HG02870 (cell line): Measurements from ENCODE around the gene BANK1.

ENCODE experiments used
- ATAC-seq: cut with Tn5 transposase; IDR thresholded peaks from one replicate; pipeline ENCODE4 v1.9.1; 2021; ENCODE audit warnings: mild to moderate bottlenecking, moderate library complexity; ENCODE audit not compliant: unreplicated experiment

The BANK1 gene

GRCh38 chr4:101954975-101955678 lies 164.6 kb downstream of the BANK1 start:
- ATAC-seq: no peak

DNA sequence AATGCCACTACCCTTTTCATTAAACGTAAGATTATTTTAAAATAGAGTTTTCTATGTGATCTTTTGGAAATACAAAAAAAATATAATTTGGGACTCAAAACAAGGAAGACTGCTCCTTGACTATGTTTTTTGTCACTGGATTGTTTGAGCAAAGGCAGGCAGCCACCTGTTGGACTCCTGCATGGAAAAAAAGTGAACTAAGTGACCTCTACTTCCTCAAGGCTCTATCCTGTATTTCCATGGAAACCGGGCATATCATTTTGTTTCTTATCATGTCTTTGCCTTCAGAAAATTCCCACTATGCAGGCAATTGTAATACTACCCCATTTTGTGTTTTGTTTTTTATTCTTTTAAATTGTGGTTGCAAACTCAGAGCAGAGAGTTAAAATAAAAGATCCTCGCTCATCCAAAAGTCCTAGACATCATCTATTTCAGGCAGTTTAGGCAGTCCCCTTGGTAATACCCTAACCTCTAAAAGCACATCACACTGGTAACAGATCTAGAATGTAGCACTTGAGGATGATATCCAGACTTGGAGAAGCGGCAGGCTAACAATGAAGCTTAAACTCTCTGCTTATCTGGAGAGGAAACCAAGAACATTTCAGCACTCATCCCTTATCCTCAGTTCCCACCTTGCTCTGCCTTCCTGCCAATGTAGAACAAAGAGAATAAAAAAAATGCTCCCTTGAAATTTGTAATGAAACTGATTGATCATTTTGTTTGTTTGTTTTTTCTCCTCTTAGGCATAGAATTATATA lies 165.7 kb downstream of the BANK1 start:
- ATAC-seq: no peak

DNA sequence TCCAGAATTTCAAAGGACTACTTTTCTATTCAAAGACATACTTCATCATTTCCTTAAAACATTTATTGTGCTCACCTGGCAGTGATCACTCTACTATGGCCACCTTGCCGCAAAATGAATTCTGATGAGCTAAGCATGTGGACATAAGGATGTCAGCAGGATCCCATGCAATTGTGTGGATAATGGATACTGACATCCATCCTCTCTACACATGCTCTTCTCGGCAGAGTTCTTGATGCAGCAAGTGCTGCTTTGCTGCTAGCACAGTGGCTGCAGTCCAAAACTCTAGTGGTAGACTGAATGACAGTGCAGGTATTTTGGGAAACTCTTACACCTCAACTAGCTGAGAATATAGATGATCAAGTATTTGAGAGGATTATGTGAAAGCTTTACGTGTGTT lies 168.0 kb downstream of the BANK1 start:
- ATAC-seq: no peak

GRCh38 chr4:101960431-101960830 lies 169.9 kb downstream of the BANK1 start:
- no peak for ATAC-seq

DNA sequence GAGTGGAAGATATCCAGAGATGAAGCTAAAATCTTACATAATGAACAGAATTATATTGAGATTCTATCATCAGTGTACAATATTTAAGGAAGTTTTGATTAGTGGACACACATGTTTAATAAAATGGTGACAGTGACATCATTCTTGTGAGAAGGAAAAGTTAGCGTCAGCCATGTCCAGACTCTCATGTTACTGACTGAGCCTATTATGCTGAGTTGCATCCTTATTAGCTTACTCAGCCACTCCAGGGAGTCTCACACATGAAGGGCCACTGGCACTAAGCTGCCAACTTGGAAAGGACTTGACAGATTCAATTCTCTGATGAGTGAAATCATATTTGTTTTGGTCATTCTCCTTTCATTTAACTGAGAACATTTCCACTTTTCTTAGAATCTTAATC lies 170.6 kb downstream of the BANK1 start:
- no peak for ATAC-seq

DNA sequence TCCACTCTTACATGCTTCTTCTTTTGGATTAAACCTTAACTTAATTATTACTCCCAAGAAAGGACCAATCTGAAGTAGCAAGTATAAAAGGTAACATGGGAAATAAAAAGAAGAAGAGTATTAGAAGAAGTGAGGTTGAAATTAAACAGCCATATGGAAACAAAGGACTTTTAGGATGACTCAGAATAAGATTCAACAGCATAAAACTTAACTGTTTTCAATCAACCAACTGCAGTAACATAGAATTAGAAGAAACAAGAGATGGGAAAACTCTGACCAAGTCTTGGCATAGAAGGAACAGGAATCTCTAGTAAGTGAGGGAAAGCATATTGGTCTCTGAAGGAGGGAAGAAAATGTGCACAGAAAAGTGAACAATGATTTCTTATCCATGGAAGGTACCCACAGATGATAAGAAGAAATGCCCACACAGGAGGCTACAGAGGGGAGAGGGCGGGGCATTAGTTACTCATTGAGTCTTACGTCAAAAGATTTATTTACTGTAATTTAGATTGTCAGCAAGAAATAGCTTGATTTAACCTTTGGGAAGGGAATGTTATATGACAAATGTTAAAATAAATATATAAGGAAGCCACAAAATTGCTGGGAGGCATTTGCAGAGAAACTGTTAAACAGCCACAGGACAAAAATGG lies 177.3 kb downstream of the BANK1 start:
- ATAC-seq: no peak

DNA sequence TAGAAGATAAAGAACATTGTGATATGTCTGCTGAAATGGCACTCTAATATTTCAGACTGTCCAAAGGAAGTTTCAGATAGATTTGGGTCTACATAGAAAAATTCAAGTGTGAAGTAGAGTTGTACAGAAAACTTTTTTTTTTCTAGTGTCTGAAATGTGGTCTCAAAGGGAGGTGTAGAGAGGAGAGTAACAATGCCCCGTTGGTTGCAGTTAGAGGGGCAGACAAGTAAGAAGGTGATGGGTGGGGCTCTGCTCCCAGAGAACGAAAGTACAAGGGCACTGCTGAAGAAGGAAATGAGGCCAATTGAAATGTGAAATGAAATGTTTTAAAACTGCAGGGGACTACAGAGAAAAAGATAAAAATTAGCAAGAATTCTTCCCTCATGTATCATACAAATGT lies 177.8 kb downstream of the BANK1 start:
- ATAC-seq: no peak

GRCh38 chr4:101969965-101970364 lies 179.4 kb downstream of the BANK1 start:
- no peak for ATAC-seq

DNA sequence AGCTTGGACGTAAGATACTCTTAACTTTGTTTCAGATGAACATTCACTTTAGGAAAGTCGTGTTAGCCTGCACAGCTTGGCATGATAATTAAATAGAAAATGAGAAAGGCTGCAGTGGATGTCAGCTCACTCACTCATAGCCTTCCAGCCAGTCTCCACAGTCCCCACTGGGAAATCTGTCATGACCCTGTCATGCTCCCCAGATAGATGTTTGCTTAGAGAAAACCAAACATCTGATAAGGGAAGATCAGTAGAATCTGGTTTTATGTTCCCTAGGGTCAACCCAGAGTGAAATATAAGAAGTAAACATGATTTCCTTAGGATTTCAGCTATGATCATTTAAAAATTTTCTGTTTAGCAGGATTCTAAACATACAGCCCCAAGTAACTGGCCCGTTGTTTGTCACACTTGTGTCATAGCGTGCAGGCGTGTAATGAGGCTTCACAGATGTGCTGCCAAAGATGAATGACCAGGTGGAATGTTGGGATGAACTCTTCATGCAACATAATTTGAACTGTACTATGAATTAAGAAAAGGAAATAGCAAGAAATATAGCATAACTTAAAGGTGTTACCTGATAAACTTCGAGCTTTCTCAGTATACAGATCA lies 180.1 kb downstream of the BANK1 start:
- no peak for ATAC-seq

GRCh38 chr4:101972791-101973190 lies 182.3 kb downstream of the BANK1 start:
- no peak for ATAC-seq

DNA sequence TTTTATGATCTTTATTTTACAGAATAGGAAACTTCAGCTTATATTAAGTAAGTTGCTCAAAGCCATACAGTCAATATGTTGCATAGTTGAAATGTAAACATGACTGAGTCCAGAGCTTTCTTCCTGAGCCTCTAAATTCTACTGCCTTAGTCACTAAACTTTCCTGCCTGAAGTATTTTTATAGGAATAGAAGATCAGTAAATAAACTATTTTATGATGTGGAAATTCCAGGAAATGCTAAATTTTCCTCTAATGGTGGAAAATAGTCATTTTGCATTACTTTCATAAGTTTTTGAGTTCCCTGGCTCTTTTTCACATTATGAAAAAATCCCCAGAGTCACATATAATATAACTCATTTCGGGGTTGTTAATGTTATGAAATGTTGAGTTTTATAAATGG lies 182.8 kb downstream of the BANK1 start:
- no peak for ATAC-seq

- ATAC-seq: no peak
Observed at GRCh38 chr4:101977076-101977475, 186.5 kb downstream of the BANK1 start.

DNA sequence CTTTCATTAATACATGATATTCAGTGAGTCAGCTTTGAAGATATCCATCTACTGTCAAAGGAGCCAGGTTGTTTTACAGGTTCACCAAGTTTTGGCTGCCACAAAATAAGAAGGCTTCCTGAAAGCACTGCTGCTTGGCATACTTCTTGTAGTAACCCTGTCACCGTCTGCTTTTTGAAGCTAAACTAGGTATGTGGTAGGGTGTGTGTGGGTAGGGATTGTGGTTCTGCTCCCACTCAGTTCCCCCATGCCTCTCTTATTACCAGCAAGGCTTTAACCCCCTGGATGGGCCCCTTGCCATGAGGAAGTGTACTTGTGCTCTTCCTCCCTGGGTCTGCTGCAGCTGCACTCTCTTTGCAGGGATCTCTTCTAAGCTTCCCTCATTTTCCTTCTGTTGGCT lies 191.2 kb downstream of the BANK1 start:
- no peak for ATAC-seq

- ATAC-seq: no peak
Observed at GRCh38 chr4:101983835-101984234, 193.3 kb downstream of the BANK1 start.

DNA sequence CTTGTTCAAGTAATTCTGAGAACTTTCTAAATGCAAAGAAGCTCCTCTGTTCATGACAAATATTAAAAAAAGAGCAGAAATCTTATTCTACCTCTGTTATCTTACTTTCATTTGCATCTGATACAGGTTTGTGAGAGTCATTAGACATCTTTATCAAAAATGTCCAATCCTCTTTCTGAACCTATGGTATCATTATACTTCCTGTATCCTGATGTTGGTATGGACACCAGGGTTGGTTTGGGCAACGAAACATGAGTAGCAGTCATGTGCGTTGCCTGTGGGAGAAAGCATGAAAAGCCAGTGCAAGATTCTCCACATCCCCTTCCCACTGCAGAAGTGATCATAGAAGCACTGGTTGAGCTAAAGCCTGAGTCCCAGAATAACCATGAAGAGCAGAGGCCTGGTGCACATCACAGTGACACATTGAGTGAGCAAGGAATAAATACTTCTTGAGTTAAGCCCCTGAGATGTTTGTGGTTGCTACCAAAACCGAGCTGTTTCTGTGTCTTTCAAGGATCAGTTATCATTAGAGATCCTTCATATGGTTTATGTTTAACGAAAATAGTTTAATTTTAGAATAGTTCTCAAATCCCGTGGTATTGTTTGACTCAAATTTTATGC lies 197.2 kb downstream of the BANK1 start:
- peak; percentile 92 for ATAC-seq

- ATAC-seq: no peak
Observed at GRCh38 chr4:101989551-101989950, 199.0 kb downstream of the BANK1 start.

DNA sequence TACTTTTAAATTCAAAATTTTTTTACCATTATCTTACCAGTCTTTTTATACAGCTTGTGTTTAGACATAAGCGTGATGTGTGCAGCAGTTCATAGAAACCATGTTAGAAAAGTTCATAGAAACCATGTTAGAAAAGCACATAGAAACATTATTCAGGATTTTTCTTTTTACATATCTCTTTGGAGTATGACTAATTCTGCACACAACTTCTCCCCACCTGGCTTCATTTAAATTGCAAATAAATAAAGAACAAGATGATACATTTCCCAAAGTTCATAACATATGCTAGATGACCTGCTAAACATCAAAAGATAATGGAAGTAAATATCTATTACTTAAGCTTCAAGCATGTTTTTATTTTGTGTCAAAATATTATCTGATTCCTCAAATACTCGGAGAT lies 201.9 kb downstream of the BANK1 start:
- no peak for ATAC-seq

DNA sequence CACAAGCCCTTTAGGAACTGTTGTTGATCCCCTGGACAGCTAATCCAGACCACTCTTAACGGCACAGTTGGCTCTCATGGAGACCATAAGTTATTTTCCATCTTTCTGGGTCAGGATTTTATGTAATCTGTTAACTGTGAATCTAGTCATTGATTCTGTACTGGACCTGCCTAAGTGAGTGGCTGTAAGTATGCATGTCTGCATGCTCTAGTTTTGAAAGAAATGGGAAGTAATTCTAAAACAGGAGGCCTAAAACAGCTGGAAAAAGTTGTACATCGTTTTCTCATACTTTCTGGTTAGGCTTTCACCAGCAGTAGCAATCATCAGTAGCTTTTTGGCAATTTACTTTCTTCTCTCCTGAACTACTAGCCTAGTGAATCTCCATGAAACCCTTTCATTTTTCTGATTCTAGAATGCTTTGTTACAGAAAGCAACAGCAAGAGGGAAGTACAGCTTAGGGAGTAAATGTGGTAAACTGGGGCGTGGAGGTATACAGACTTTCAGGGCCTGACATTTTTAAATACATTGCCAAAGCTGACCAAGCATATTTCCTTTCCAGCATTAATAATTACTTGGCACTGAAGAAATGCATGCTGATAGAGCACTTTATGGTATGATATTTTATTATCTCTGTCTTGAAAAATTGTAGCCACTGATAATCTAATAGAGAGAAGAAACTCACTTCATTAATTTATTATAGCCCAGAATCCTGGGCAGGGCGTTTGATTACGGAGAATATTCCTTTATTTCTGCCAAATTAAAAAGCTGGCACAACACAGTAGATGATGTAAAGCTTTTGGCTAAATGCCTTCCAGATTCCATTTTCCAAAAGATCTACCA lies 202.7 kb downstream of the BANK1 start:
- ATAC-seq: no peak

- no peak for ATAC-seq
Observed at GRCh38 chr4:101993842-101994775, 203.6 kb downstream of the BANK1 start.
